H9 (cell line): ENCODE data around the gene ORAI3. TPM values are rescaled to one million over a fixed set of nuclear protein-coding genes. Genes with fewer than 3 reads are reported as not detected.

ENCODE experiments used
- DNase-seq: peaks from one replicate; pipeline ENCODE4 v3.0.0-alpha.2; 2017
- H2AFZ ChIP-seq: one replicate; pipeline ENCODE4 v1.6.1; 2013; ENCODE audit warnings: mild to moderate bottlenecking, low read length, control low read depth, moderate library complexity
- H2AK5ac ChIP-seq: 2 replicates; pipeline ENCODE4 v1.6.1; 2013; ENCODE audit warnings: low read length, control low read depth, mixed read lengths; ENCODE audit not compliant: insufficient read length
- H2BK120ac ChIP-seq: one replicate; pipeline ENCODE4 v1.6.1; 2013; ENCODE audit warnings: low read depth, mild to moderate bottlenecking, low read length, control low read depth, inconsistent platforms; ENCODE audit not compliant: poor library complexity, severe bottlenecking
- H2BK12ac ChIP-seq: 2 replicates; pipeline ENCODE4 v1.6.1; 2013; ENCODE audit warnings: low read length, control low read depth, mixed read lengths, low read depth; ENCODE audit not compliant: insufficient read length
- H2BK15ac ChIP-seq: 2 replicates; pipeline ENCODE4 v1.6.1; 2013; ENCODE audit warnings: low read depth, low read length, control low read depth
- H2BK20ac ChIP-seq: one replicate; pipeline ENCODE4 v1.6.1; 2013; ENCODE audit warnings: low read depth, mild to moderate bottlenecking, low read length, control low read depth, inconsistent platforms; ENCODE audit not compliant: poor library complexity, severe bottlenecking
- H2BK5ac ChIP-seq: 2 replicates; pipeline ENCODE4 v1.6.1; 2013; ENCODE audit warnings: low read length, control low read depth, mixed read lengths; ENCODE audit not compliant: insufficient read length
- H3K14ac ChIP-seq: 2 replicates; pipeline ENCODE4 v1.6.1; 2013; ENCODE audit warnings: low read length, control low read depth; ENCODE audit not compliant: insufficient read depth
- H3K18ac ChIP-seq: 2 replicates; pipeline ENCODE4 v1.6.1; 2013; ENCODE audit warnings: low read depth, mild to moderate bottlenecking, mixed read lengths, low read length, control low read depth; ENCODE audit not compliant: insufficient read length
- H3K23ac ChIP-seq: 2 replicates; pipeline ENCODE4 v1.6.1; 2013; ENCODE audit warnings: low read length, control low read depth, mixed read lengths, low read depth; ENCODE audit not compliant: insufficient read length
- H3K23me2 ChIP-seq: 2 replicates; pipeline ENCODE4 v1.6.1; 2013; ENCODE audit warnings: low read depth, mild to moderate bottlenecking, mixed read lengths, low read length, control low read depth; ENCODE audit not compliant: insufficient read length, poor library complexity, severe bottlenecking
- H3K27ac ChIP-seq: 2 replicates; pipeline ENCODE4 v1.5.1; 2013; ENCODE audit warnings: low read length, control low read depth, mixed read lengths, low read depth; ENCODE audit not compliant: insufficient read length
- H3K27me3 ChIP-seq: 2 replicates; pipeline ENCODE4 v1.6.1; 2013; ENCODE audit warnings: low read length, control low read depth, inconsistent platforms; ENCODE audit not compliant: insufficient read depth
- H3K4ac ChIP-seq: 2 replicates; pipeline ENCODE4 v1.6.1; 2013; ENCODE audit warnings: low read depth, mild to moderate bottlenecking, control low read depth, inconsistent platforms, low read length, moderate library complexity
- H3K4me1 ChIP-seq: 2 replicates; pipeline ENCODE4 v1.6.1; 2013; ENCODE audit warnings: low read length, control low read depth, inconsistent platforms; ENCODE audit not compliant: insufficient read depth
- H3K4me2 ChIP-seq: 2 replicates; pipeline ENCODE4 v1.6.1; 2013; ENCODE audit warnings: low read length, control low read depth, mixed read lengths; ENCODE audit not compliant: insufficient read length, insufficient read depth
- H3K56ac ChIP-seq: 2 replicates; pipeline ENCODE4 v1.6.1; 2013; ENCODE audit warnings: low read depth, mild to moderate bottlenecking, mixed read lengths, low read length, control low read depth; ENCODE audit not compliant: insufficient read length
- H3K79me1 ChIP-seq: 2 replicates; pipeline ENCODE4 v1.6.1; 2013; ENCODE audit warnings: low read depth, mild to moderate bottlenecking, moderate library complexity, low read length, control low read depth, inconsistent platforms; ENCODE audit not compliant: insufficient read depth, poor library complexity, severe bottlenecking
- H3K79me2 ChIP-seq: 2 replicates; pipeline ENCODE4 v1.6.1; 2013; ENCODE audit warnings: low read length, control low read depth, inconsistent platforms; ENCODE audit not compliant: insufficient read depth
- H3K9ac ChIP-seq: 2 replicates; pipeline ENCODE4 v1.6.1; 2013; ENCODE audit warnings: low read length, control low read depth, mixed read lengths; ENCODE audit not compliant: insufficient read length; ENCODE audit errors: extremely low read depth
- H3K9me3 ChIP-seq: one replicate; pipeline ENCODE4 v1.6.1; 2013; ENCODE audit warnings: low read depth, low read length, inconsistent platforms; ENCODE audit not compliant: control insufficient read depth
- H3T11ph ChIP-seq: one replicate; pipeline ENCODE4 v1.6.1; 2013; ENCODE audit warnings: mild to moderate bottlenecking, low read length, control low read depth, inconsistent platforms
- H4K20me1 ChIP-seq: one replicate; pipeline ENCODE4 v1.6.1; 2013; ENCODE audit not compliant: control insufficient read depth, insufficient read length, insufficient read depth
- H4K5ac ChIP-seq: 2 replicates; pipeline ENCODE4 v1.6.1; 2013; ENCODE audit warnings: low read depth, mild to moderate bottlenecking, mixed read lengths, low read length, control low read depth; ENCODE audit not compliant: insufficient read length
- H4K8ac ChIP-seq: replicated peaks from 2 replicates; pipeline ENCODE4 v1.6.1; 2013; ENCODE audit warnings: low read length, control low read depth, mixed read lengths, low read depth; ENCODE audit not compliant: insufficient read length
- H4K91ac ChIP-seq: 2 replicates; pipeline ENCODE4 v1.6.1; 2013; ENCODE audit warnings: low read depth, mild to moderate bottlenecking, moderate library complexity, mixed read lengths, low read length, control low read depth; ENCODE audit not compliant: insufficient read length
- H3K27ac Mint-ChIP-seq, 3 experiments: 2 replicates in 2 of 3; 3 replicates in 1 of 3; pipeline ENCODE4 v1.8.0; 2020 to 2021; ENCODE audit warnings: mixed read lengths in 3 of 3, mild to moderate bottlenecking in 1 of 3, moderate library complexity in 1 of 3
- H3K27me3 Mint-ChIP-seq: 2 replicates; pipeline ENCODE4 v1.8.0; 2021; ENCODE audit warnings: low read depth, mild to moderate bottlenecking, moderate library complexity, mixed read lengths
- H3K36me3 Mint-ChIP-seq, 3 experiments: 2 replicates in 2 of 3; 3 replicates in 1 of 3; pipeline ENCODE4 v1.8.0; 2020 to 2021; ENCODE audit warnings: low read depth in 3 of 3, mixed read lengths in 3 of 3; ENCODE audit not compliant: insufficient read depth in 1 of 3
- H3K4me1 Mint-ChIP-seq, 2 experiments: 2 replicates each; pipeline ENCODE4 v1.8.0; 2020; ENCODE audit warnings: mixed read lengths in 2 of 2
- H3K4me3 Mint-ChIP-seq, 2 experiments: 2 replicates in 1 of 2; 3 replicates in 1 of 2; pipeline ENCODE4 v1.8.0; 2020 to 2021; ENCODE audit warnings: mild to moderate bottlenecking in 2 of 2, mixed read lengths in 2 of 2, moderate library complexity in 1 of 2
- H3K9me3 Mint-ChIP-seq, 2 experiments: 2 replicates in 1 of 2; 3 replicates in 1 of 2; pipeline ENCODE4 v1.8.0; 2020; ENCODE audit warnings: mild to moderate bottlenecking in 2 of 2, mixed read lengths in 2 of 2, moderate library complexity in 1 of 2
- WGBS: extraction: QIAGEN DNeasy Blood & Tissue Kit; methylation state at CpG from one replicate; pipeline ENCODE4 v1.1.7; 2013; ENCODE audit warnings: missing lambda C conversion rate, low lambda C conversion rate, mixed read lengths; ENCODE audit not compliant: insufficient read length; ENCODE audit errors: extremely low coverage; 5-methylcytosine and 5-hydroxymethylcytosine counted together
- total RNA-seq: library from RNA; stranded (reverse); gene quantifications from 2 replicates; pipeline ENCODE4 v1.2.1, GENCODE V29; 2021
- TF ChIP-seq, protein P1 (sequence below): fragments of 200-600 bp; sonication (generic); conservative IDR thresholded peaks from 3 replicates; pipeline ENCODE4 v1.8.0; 2021; ENCODE audit warnings: antibody characterized with exemption, mild to moderate bottlenecking

The ORAI3 gene
- total RNA-seq, 1 experiment from 2014 or later = 6.9 TPM

DNA sequence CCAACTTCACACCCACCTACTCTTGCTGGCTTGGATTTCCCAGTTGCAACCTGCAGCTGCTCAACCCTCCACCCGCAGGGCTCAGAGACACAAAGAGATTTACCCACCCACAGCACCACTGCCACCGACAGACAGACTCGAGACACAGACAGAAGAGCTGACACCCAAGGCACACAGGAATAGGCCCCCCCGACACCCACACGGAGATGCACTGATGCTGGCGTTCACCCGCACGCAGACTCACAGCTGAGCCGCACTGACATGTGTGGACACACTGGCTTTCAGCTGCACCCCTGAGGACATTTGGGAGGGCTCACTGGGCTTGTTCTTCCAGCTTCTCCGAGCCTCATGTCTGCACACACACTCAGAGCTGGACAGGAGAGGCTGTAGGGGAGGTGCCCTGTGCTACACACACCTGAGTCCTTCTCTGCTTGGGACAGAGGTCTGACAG lies 53.4 kb downstream of the ORAI3 start:
- Histone ChIP-seq H3K79me2 (no peaks in the 10 kb centered on the region; the same call in 1 of the 2 replicates), H2BK5ac (no peak overlapping the region), H2BK15ac (no peak overlapping the region), H4K8ac (no peak overlapping the region), H3K23me2 (peaks cover 4% of the 10 kb centered on the region), H3K27me3 (no peaks in the 10 kb centered on the region), H4K91ac (no peak overlapping the region), H3T11ph (no peak overlapping the region), H3K14ac (no peak overlapping the region), H2BK20ac (no peak overlapping the region), H3K9me3 (no peaks in the 10 kb centered on the region), H3K4me1 (no peaks in the 10 kb centered on the region), H2BK12ac (no peak overlapping the region), H3K4me2 (no peak overlapping the region), H2AK5ac (no peak overlapping the region), H3K4ac (no peak overlapping the region), H3K23ac (no peak overlapping the region), H4K20me1 (no peaks in the 10 kb centered on the region), H3K18ac (no peak overlapping the region), H3K9ac (no peak overlapping the region), H2AFZ (no peak overlapping the region), H3K56ac (no peak overlapping the region), H3K27ac (no peak overlapping the region), H2BK120ac (no peak overlapping the region), H3K79me1 (no peaks in the 10 kb centered on the region), H4K5ac (no peak overlapping the region)
- H3K36me3 Mint-ChIP-seq = 0 out of 7 replicates have a peak, but pooled peaks cover 0 to 3% (median 0%) of the 10 kb centered on the region in 3 experiments
- no peak overlapping the region for H3K4me3 Mint-ChIP-seq
- H3K4me1 Mint-ChIP-seq = peaks cover 17 to 28% of the 10 kb centered on the region in 2 experiments
- H3K27ac Mint-ChIP-seq = peak overlapping the region in 2 of 3 experiments; percentile 30 to 85; a peak in 2 of 7 replicates
- TF ChIP-seq, protein P1, sequence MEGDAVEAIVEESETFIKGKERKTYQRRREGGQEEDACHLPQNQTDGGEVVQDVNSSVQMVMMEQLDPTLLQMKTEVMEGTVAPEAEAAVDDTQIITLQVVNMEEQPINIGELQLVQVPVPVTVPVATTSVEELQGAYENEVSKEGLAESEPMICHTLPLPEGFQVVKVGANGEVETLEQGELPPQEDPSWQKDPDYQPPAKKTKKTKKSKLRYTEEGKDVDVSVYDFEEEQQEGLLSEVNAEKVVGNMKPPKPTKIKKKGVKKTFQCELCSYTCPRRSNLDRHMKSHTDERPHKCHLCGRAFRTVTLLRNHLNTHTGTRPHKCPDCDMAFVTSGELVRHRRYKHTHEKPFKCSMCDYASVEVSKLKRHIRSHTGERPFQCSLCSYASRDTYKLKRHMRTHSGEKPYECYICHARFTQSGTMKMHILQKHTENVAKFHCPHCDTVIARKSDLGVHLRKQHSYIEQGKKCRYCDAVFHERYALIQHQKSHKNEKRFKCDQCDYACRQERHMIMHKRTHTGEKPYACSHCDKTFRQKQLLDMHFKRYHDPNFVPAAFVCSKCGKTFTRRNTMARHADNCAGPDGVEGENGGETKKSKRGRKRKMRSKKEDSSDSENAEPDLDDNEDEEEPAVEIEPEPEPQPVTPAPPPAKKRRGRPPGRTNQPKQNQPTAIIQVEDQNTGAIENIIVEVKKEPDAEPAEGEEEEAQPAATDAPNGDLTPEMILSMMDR = no peak
- H3K27me3 Mint-ChIP-seq = peaks cover 6% of the 10 kb centered on the region; the same call in 1 of the 2 replicates
- WGBS = no CpG with 5 or more reads among the region's 10 CpGs
- no peak for DNase-seq
- no peaks in the 10 kb centered on the region for H3K9me3 Mint-ChIP-seq
